HG02885 (cell line): Measurements from ENCODE around the gene PCDHGA1.
A peak's percentile ranks its signal among the peaks of the same experiment; 100 is the strongest.

Experiments used
- ATAC-seq: cut with Tn5 transposase; IDR thresholded peaks from one replicate; pipeline ENCODE4 v1.9.1; 2021; ENCODE audit warnings: mild to moderate bottlenecking; ENCODE audit not compliant: unreplicated experiment, poor library complexity

The PCDHGA1 gene

DNA sequence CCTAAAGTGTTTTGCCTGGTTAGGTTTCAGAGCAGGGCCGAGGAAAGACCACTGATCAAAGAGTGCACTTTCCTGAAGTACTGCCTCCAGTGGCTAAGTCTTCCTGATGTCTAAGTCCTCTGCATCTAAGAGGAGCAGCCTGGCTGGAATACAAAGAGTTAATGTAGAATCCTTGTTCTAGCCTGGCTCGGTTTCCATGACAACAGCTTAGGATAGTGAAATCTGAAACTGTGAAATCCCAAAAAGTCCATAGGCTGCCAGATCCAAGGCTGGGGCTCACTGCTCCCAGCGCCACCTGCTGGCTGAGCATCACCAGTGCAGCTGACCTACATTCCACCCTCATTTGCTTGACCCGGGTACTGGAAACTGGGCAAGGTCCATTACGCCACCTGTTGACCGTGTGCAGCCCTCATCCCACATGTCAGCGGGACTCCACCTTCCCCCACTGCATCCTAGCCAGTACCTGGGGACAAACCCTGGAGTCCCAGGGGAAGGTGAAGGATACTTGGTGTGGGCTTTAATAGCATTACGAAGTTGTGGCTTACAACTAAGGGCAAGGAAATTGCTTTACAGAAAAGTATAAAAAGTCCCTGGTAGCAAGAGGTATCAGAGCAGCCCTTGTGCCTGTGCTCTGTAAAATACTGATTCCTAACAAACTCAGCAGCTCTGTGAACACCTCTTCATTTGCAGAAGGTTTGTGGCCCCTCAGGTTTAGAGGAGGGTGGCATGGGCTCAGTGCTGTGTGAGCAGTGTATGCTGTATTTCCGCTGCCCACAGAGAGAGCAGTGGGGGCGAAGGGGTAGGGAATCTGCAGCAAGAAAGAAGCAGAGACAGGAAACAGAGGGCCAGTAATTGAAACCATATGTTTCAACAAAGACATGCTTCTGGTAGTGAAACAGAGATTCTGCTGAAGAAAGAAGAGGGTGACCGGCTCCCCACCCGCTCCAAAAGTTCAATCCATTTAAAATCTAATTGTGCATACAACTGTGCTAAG, 194.6 kb downstream of the PCDHGA1 start:
- peak; percentile 80 for ATAC-seq

DNA sequence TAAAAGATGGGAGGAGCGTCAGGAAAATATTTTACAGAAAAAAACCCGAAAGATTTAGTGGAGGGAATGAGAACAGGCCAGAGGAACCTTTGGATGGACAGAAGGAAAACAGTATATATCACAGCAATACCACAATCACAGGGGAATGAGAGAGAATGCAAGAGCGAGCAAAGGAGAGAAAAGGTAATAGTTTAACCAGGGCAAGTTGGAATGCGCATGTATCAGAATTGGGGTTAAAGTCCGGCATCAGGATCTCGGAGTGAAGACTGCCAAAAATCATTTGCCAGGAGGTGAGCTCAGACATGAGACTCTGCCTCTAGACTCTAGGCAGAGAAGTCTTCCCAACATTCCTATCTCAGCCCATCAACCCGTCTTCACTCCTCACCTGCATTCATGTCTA, 195.3 kb downstream of the PCDHGA1 start:
- no peak for ATAC-seq

DNA sequence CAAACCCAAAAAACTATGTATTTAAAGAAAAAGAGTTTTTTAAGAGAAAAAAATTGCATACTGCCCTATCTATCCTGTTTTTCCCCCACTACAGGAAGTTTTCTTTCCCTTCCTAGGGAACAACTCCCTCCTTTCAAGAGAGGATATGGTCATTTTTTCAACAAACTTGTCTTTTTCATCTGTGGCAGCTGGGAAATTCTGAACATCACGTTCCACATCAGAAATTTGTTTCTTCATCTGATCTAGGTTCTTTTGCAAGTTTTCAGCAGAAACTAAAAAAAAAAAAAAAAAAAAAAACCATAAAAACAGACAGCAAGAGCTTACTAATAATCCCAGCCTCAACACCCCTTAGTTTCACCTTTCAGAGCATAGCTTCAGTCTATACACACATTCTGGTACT, 197.1 kb downstream of the PCDHGA1 start:
- ATAC-seq = no peak

DNA sequence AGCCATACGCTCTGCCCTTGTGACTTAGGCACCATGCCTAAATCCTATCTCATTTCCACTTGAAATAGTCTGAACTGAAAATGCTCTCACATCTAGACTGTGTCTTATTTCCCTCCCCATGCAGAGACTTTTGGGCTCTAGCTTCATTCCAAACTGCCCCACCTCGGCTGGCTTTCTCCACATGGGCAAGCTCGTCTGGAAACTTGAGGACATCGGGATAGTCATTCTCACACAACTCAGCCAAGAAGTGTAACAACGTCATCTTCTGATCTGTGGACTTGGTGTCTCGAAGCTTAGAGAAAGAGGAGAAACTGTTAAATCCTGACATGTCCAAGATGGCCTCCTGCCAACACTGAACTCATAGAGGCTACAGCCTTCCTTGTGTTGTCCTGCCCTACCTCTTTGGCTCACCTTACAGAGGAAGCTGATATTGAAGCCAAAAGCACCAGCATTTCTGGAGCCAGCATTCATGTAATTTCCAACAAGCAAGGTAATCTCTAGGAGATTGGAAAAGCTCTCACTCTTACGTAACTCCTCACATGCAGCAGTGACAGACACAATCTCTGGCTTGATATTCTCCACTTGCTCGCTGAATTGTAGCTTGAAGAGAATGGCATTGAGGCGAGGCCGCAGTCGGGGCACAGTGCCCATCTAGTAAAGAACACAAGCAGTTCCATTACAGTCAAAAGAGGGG, 198.1 kb downstream of the PCDHGA1 start:
- ATAC-seq = no peak

DNA sequence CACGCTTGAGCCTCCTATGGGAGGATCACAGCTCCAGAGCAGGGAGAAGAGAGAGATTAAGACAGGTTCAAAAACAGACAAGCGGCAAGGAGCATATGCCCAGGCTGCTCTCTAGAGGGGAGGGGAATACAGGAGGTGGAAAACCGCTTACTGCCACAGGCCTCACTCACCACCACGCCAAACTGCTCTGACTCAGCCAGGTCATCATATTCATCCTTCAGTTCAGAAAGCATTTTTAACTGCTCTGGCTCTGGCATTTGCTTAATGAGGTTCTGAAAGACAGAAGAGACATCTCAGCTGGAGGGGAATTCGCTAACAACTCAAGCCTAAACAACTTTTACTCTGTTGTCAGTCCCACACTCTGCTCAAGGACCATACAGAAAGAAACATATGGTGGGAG, 198.7 kb downstream of the PCDHGA1 start:
- ATAC-seq = peak; percentile 32

DNA sequence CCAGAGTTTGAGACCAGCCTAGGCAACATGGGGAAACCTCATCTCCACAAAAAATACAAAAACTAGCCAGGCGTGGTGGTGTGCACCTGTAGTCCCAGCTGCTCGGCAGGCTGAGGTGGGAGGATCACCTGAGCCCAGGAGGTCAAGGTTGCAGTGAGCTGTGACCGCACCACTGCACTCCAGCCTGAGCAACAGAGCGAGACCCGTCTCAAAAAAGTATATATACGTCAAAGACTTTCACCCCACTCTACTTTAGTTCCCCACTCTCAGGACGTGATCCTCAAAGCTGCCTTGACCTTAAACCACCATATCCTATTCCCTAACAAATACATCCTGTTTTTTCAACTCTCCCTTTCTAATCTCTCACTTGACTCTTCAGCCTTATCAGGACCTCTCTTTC, 199.6 kb downstream of the PCDHGA1 start:
- ATAC-seq = peak; percentile 58

DNA sequence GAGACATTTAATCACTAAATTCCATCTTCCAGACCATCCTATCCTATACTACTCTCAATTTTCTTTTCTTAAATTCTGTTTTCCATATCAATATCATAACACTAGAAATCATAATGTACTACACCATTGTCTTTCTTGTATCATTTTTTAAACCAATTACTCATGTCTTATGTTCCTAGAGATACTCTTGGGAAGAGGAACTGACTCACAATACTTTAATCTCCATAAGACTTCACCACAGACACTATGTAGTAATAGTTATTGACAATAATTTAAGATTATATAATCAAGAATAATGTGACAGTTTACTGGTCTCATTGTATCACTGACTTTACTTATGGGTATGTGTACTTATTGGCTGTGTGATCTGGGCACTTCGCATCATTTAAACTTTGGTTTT, 202.4 kb downstream of the PCDHGA1 start:
- ATAC-seq = no peak

DNA sequence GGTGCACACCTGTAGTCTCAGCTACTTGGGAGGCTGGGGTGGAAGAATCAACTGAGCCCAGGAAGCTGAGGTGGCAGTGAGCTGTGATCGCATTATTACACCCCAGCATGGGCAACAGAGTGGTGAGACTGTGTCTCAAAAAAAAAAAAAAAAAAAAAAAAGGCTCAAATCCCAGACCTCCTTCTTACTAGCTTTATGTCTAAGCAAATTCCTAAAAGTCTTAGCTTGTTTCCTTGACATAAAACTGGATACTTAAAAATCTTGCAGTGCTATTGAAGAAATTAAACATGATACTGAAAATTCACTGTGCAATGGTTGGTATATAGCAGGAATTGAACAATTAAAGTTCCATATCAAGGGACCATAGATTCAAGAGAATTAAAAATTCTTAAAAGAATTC, 203.6 kb downstream of the PCDHGA1 start:
- ATAC-seq = no peak

DNA sequence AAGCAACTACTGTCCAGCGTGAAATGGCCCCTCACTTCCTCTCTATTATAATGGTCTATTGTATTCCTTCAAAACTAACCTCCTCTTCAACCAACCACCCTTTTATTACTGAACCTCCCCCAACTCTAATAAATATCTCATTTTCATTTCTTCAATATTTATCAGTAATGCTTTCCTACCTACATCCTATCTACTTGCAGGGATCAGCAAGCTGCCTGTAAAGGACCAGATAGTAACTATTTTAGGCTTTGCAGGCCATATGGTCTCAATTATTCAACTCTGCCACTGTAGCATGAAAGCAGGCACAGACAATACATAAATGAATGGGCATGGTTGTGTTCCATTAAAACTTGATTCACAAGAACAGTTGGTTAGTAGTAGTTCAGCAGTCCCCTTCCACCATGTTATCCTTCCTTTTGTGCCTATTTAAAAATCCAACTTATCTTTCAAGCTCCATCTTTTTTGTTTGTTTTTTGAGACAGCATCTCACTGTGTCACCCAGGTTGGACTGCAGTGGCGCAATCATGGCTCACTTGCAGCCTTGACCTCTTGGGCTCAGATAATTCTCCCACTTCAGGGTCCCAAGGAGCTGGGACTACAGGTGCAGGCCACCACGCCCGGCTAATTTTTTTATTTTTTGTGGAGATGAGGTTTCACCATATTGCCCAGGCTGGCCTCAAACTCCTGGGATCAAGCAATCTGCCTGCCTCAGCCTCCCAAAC, 204.3 kb downstream of the PCDHGA1 start:
- no peak for ATAC-seq

DNA sequence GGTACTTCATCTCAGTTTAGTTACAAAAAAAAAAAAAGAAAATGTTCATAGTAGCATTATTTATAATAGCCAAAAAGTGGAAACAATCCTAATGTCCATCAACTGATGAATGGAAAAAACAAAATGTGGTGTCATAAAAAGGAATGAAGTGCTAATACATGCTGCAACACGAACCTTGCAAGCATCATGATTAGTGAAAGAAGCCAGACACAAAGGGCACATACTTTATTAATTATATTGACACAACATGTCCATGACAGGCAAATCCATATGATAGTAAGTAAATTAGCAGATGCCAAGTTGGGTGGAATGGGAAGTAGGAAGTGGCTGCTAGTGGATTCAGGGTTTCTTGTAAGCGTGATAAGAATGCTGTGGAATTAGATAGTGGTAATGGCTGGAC, 212.7 kb downstream of the PCDHGA1 start:
- no peak for ATAC-seq

DNA sequence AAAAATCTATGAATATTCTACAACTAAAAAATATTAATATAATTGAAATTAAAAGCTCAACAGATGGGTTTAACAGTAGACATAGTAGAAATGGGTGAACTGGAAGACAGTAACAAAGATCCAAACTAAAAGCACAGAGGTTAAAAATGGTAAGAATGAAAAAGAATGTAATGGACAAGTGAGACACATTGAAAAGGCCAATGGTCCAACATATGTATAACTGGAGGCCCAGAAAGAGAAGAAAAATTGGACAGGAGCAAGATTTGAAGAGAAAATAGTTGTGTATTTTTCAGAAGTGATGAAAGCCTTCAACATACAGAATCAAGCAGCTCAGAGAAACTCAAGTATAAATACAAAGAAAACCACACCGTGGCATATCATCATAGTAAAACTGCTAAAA, 217.2 kb downstream of the PCDHGA1 start:
- no peak for ATAC-seq

DNA sequence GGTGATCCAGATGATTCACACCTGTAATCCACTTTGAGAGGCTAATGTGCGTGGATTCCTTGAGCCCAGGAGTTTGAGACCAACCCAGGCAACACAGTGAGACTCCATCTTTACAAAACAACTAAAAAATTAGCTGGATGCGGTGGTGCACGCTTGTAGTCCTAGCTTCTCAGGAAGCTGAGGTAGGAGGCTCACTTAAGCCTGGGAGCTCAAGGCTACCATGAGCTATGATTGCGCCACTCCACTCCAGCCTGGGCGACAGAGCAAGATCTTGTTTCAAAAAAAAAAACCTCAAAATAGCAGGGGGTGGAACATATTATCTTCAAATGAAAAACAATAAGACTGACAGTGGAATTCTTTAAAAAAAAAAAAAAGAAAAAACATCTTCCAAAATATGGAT, 217.6 kb downstream of the PCDHGA1 start:
- ATAC-seq = no peak

DNA sequence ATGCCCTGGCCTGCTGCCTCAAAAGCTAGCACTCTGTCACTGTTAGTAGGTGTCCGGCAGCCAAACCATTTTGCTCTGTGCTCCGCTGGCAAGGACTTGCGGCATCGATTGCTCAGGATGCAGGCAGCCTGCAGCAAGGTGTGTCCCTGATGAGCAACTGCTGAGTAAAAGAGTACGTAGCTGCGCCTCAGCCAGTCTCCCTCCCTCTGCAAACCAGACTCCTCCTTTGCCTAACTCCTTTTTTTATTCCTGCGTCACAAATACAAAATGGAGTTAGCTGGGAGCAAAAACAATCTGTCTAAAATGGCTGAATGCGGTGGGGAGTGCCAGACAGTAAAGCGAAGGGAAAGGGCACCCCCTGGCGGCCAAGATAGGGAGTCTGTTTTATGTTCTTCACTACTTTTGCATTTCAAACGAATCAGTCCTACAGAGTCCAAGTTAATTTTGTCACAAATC, 227.4 kb downstream of the PCDHGA1 start:
- ATAC-seq = peak; percentile 82

DNA sequence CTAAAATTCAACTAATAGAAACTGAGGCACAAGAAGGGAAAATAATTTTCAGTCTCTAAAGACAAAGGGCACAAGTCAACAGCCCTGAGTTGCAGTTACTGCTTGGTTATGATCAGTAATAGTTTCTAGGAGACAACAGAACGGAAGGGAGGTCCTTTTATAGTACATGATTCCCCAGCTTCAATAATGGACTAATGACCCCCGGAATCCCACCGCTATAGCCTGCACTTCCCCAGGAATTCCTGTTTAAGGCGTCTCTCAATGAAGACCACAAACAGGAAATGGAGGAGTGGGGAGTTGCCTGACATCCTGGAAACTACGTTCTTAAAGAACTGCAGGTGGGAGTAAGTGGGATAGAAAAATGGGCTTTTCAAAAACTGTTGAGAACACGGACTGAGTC, 227.8 kb downstream of the PCDHGA1 start:
- ATAC-seq = peak; percentile 13

DNA sequence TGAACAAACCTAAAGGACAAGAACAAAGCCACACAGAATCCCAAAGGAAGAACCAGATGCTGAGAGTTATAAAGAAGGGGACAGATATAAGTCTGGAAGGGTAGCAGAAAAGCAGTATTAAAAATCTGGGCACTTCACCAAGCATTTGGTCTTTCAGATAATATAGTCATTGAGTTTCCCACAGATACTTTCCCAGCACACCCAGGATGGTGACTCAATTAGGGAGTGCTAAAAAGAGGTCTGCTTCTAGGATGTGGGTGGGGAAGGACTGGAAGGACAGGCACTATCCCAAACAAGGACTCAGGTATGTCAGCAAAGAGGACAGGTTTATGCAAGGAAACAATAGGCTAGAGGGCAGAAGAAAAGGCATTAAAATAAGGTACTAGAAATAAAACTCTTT, 229.1 kb downstream of the PCDHGA1 start:
- ATAC-seq = no peak

DNA sequence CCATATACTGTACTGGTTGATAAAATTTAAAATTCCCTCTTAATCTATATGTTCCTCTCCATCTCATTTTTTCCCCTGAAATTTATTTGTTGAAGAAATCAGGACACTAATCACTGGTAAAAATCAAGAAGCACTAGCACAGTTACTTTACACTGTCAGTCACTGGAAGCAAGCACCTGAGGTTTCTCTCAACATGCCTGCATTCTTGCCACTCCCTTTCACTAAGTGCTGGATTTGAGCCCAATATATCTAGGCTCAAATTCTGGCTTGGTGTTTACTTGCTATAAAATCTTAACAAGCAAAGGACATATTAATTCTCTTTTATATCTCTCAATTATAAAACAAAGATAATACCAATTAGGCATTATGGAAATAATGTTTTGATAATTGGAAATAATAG, 229.8 kb downstream of the PCDHGA1 start:
- ATAC-seq = no peak

DNA sequence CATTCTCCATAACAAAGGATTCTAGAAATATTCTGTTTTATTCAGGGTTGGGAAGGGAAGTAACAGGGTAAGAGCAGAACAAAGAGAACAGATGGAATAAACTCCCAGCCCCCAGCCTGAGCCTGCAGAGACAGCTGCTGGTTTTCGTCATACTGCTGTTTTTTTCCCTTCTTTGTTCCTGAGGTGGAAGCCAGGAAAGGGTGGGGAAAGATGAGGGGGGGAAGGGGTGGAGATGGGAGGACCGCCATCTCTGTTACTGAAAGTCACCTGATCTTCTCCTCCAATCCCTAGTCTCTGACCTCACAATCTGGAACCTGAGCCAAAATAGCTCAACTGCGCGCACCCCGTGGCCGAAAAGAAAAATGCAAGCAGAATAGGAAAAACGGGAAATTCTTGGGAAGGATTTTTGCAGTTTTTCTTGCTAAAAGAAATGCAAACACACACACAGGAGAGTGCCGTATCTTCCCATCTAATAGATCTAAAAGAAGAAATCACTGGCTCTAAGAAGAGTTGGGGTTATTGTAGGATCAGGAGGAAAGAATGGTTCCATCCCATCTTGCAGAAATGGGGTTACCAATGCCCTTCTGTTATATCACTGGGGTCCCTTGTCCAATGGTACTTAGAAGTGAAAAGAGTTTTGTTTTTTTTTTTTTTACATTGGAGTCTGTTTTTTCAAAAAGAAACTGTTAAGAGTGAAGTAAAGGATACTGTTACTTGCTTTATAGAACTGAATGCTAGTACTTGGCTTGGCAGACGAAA, 230.6 kb downstream of the PCDHGA1 start:
- ATAC-seq = no peak
